WTC11 (cell line): ENCODE results near the gene ERCC6.

Source experiments
- ELF4 ChIP-seq: sonication (generic); formaldehyde crosslinking; IDR thresholded peaks from 2 replicates; pipeline ENCODE4 v1.8.1; 2022; ENCODE audit warnings: low read depth, mild to moderate bottlenecking, moderate library complexity, missing genetic modification reagents
- JUN ChIP-seq: sonication (generic); formaldehyde crosslinking; IDR thresholded peaks from 2 replicates; pipeline ENCODE4 v1.8.0; 2023; ENCODE audit warnings: mild to moderate bottlenecking, missing genetic modification reagents
- KAT7 ChIP-seq: sonication (generic); formaldehyde crosslinking; IDR thresholded peaks from 2 replicates; pipeline ENCODE4 v1.8.1; 2023; ENCODE audit warnings: missing genetic modification reagents, mild to moderate bottlenecking, borderline replicate concordance
- NFE2L1 ChIP-seq: sonication (generic); formaldehyde crosslinking; IDR thresholded peaks from 2 replicates; pipeline ENCODE4 v1.8.1; 2023; ENCODE audit warnings: missing genetic modification reagents
- ZNF232 ChIP-seq: sonication (generic); formaldehyde crosslinking; IDR thresholded peaks from 2 replicates; pipeline ENCODE4 v1.8.0; 2022; ENCODE audit warnings: mild to moderate bottlenecking, missing genetic modification reagents
- TF ChIP-seq, protein P1 (sequence below): fragments of 200-600 bp; IDR thresholded peaks from 2 replicates; pipeline ENCODE4 v1.8.0; 2022; ENCODE audit warnings: antibody characterized with exemption
- TF ChIP-seq, protein P2 (sequence below): sonication (generic); formaldehyde crosslinking; IDR thresholded peaks from 2 replicates; pipeline ENCODE4 v1.8.0; 2023; ENCODE audit warnings: missing genetic modification reagents
- TF ChIP-seq, protein P3 (sequence below): sonication (generic); formaldehyde crosslinking; IDR thresholded peaks from 2 replicates; pipeline ENCODE4 v1.8.0; 2022; ENCODE audit warnings: mild to moderate bottlenecking, missing genetic modification reagents
- TF ChIP-seq, protein P4 (sequence below): sonication (generic); formaldehyde crosslinking; IDR thresholded peaks from 2 replicates; pipeline ENCODE4 v1.8.1; 2022; ENCODE audit warnings: low read depth, mild to moderate bottlenecking, moderate library complexity, missing genetic modification reagents, borderline replicate concordance
- TF ChIP-seq, protein P5 (sequence below): sonication (generic); formaldehyde crosslinking; IDR thresholded peaks from 2 replicates; pipeline ENCODE4 v1.8.0; 2022; ENCODE audit warnings: mild to moderate bottlenecking, missing genetic modification reagents
- TF ChIP-seq, protein P6 (sequence below): sonication (generic); formaldehyde crosslinking; conservative IDR thresholded peaks from 2 replicates; pipeline ENCODE4 v1.8.1; 2023; ENCODE audit warnings: mild to moderate bottlenecking, low read depth, missing genetic modification reagents, moderate library complexity
- TF ChIP-seq, protein P7 (sequence below): sonication (generic); formaldehyde crosslinking; IDR thresholded peaks from 2 replicates; pipeline ENCODE4 v1.8.0; 2023; ENCODE audit warnings: missing genetic modification reagents, mild to moderate bottlenecking, borderline replicate concordance
- TF ChIP-seq, protein P8 (sequence below): sonication (generic); formaldehyde crosslinking; IDR thresholded peaks from 2 replicates; pipeline ENCODE4 v1.8.1; 2022; ENCODE audit warnings: missing genetic modification reagents, borderline replicate concordance

DNA sequence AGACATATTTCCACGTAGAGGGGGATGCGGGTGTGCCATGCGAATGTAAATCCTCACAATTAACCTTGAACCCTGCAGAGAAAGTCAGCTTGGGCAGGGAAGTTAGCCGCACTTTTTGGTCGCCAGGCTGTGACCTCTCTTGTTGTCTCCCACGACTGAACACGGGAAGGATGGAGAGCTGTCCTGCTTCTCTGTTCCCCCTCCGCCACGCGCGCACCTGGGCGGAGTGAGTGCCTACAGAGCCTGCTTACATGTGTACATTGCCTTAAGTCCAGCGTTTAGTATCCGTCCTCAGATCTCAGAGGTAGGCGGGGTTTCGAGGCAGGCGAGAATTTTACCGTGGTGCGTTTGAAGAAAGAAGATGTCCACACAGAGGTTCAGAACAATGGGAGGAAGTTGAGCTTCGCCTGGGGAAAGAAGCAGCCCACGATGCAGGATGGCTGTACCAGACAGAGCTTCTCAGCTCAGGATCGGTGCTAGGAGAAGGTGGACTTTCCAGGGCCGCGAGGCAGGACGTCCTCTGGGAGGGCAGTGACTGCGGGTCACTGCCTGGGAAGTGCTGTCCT, 482 bp upstream of the ERCC6 start:
- TF ChIP-seq, protein P1, sequence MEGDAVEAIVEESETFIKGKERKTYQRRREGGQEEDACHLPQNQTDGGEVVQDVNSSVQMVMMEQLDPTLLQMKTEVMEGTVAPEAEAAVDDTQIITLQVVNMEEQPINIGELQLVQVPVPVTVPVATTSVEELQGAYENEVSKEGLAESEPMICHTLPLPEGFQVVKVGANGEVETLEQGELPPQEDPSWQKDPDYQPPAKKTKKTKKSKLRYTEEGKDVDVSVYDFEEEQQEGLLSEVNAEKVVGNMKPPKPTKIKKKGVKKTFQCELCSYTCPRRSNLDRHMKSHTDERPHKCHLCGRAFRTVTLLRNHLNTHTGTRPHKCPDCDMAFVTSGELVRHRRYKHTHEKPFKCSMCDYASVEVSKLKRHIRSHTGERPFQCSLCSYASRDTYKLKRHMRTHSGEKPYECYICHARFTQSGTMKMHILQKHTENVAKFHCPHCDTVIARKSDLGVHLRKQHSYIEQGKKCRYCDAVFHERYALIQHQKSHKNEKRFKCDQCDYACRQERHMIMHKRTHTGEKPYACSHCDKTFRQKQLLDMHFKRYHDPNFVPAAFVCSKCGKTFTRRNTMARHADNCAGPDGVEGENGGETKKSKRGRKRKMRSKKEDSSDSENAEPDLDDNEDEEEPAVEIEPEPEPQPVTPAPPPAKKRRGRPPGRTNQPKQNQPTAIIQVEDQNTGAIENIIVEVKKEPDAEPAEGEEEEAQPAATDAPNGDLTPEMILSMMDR: no peak
- TF ChIP-seq ELF4 (CRISPR knock-in tag) (no peak), JUN (no peak), ZNF232 (CRISPR knock-in tag) (no peak; the same call in 1 of the 2 replicates), KAT7 (no peak), NFE2L1 (no peak)
- TF ChIP-seq, protein P2, sequence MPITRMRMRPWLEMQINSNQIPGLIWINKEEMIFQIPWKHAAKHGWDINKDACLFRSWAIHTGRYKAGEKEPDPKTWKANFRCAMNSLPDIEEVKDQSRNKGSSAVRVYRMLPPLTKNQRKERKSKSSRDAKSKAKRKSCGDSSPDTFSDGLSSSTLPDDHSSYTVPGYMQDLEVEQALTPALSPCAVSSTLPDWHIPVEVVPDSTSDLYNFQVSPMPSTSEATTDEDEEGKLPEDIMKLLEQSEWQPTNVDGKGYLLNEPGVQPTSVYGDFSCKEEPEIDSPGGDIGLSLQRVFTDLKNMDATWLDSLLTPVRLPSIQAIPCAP (CRISPR knock-in tag): 0 out of 2 replicates have a peak, but pooled peaks have one; percentile 19
- TF ChIP-seq, protein P3, sequence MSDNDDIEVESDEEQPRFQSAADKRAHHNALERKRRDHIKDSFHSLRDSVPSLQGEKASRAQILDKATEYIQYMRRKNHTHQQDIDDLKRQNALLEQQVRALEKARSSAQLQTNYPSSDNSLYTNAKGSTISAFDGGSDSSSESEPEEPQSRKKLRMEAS (CRISPR knock-in tag): peak; percentile 69; the same call in 1 of the 2 replicates
- TF ChIP-seq, protein P4, sequence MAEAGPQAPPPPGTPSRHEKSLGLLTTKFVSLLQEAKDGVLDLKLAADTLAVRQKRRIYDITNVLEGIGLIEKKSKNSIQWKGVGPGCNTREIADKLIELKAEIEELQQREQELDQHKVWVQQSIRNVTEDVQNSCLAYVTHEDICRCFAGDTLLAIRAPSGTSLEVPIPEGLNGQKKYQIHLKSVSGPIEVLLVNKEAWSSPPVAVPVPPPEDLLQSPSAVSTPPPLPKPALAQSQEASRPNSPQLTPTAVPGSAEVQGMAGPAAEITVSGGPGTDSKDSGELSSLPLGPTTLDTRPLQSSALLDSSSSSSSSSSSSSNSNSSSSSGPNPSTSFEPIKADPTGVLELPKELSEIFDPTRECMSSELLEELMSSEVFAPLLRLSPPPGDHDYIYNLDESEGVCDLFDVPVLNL (CRISPR knock-in tag): no peak
- TF ChIP-seq, protein P5, sequence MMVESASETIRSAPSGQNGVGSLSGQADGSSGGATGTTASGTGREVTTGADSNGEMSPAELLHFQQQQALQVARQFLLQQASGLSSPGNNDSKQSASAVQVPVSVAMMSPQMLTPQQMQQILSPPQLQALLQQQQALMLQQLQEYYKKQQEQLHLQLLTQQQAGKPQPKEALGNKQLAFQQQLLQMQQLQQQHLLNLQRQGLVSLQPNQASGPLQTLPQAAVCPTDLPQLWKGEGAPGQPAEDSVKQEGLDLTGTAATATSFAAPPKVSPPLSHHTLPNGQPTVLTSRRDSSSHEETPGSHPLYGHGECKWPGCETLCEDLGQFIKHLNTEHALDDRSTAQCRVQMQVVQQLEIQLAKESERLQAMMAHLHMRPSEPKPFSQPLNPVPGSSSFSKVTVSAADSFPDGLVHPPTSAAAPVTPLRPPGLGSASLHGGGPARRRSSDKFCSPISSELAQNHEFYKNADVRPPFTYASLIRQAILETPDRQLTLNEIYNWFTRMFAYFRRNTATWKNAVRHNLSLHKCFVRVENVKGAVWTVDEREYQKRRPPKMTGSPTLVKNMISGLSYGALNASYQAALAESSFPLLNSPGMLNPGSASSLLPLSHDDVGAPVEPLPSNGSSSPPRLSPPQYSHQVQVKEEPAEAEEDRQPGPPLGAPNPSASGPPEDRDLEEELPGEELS: no peak
- TF ChIP-seq, protein P6, sequence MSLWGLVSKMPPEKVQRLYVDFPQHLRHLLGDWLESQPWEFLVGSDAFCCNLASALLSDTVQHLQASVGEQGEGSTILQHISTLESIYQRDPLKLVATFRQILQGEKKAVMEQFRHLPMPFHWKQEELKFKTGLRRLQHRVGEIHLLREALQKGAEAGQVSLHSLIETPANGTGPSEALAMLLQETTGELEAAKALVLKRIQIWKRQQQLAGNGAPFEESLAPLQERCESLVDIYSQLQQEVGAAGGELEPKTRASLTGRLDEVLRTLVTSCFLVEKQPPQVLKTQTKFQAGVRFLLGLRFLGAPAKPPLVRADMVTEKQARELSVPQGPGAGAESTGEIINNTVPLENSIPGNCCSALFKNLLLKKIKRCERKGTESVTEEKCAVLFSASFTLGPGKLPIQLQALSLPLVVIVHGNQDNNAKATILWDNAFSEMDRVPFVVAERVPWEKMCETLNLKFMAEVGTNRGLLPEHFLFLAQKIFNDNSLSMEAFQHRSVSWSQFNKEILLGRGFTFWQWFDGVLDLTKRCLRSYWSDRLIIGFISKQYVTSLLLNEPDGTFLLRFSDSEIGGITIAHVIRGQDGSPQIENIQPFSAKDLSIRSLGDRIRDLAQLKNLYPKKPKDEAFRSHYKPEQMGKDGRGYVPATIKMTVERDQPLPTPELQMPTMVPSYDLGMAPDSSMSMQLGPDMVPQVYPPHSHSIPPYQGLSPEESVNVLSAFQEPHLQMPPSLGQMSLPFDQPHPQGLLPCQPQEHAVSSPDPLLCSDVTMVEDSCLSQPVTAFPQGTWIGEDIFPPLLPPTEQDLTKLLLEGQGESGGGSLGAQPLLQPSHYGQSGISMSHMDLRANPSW (CRISPR knock-in tag): no peak
- TF ChIP-seq, protein P7, sequence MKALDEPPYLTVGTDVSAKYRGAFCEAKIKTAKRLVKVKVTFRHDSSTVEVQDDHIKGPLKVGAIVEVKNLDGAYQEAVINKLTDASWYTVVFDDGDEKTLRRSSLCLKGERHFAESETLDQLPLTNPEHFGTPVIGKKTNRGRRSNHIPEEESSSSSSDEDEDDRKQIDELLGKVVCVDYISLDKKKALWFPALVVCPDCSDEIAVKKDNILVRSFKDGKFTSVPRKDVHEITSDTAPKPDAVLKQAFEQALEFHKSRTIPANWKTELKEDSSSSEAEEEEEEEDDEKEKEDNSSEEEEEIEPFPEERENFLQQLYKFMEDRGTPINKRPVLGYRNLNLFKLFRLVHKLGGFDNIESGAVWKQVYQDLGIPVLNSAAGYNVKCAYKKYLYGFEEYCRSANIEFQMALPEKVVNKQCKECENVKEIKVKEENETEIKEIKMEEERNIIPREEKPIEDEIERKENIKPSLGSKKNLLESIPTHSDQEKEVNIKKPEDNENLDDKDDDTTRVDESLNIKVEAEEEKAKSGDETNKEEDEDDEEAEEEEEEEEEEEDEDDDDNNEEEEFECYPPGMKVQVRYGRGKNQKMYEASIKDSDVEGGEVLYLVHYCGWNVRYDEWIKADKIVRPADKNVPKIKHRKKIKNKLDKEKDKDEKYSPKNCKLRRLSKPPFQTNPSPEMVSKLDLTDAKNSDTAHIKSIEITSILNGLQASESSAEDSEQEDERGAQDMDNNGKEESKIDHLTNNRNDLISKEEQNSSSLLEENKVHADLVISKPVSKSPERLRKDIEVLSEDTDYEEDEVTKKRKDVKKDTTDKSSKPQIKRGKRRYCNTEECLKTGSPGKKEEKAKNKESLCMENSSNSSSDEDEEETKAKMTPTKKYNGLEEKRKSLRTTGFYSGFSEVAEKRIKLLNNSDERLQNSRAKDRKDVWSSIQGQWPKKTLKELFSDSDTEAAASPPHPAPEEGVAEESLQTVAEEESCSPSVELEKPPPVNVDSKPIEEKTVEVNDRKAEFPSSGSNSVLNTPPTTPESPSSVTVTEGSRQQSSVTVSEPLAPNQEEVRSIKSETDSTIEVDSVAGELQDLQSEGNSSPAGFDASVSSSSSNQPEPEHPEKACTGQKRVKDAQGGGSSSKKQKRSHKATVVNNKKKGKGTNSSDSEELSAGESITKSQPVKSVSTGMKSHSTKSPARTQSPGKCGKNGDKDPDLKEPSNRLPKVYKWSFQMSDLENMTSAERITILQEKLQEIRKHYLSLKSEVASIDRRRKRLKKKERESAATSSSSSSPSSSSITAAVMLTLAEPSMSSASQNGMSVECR (CRISPR knock-in tag): no peak
- TF ChIP-seq, protein P8, sequence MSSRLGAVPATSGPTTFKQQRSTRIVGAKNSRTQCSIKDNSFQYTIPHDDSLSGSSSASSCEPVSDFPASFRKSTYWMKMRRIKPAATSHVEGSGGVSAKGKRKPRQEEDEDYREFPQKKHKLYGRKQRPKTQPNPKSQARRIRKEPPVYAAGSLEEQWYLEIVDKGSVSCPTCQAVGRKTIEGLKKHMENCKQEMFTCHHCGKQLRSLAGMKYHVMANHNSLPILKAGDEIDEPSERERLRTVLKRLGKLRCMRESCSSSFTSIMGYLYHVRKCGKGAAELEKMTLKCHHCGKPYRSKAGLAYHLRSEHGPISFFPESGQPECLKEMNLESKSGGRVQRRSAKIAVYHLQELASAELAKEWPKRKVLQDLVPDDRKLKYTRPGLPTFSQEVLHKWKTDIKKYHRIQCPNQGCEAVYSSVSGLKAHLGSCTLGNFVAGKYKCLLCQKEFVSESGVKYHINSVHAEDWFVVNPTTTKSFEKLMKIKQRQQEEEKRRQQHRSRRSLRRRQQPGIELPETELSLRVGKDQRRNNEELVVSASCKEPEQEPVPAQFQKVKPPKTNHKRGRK (CRISPR knock-in tag): no peak
